Thymus (tissue), 11 donors: ENCODE data around the gene CLN6. TPM values are rescaled to one million over a fixed set of nuclear protein-coding genes. Genes with fewer than 3 reads are reported as not detected.
"Not testable (repeated sequence)": the region's sequence is repeated elsewhere in the genome, so short reads cannot be mapped to it uniquely, and the experiment has no call there.

Experiments used
- DNase-seq, 9 donors: peaks; one replicate each; pipeline ENCODE4 v3.0.0-alpha.2; 2013; ENCODE audit warnings: low spot score in 9 of 9, low read depth in 6 of 9, missing footprints in 1 of 9
- H3K27ac ChIP-seq, 2 donors: one replicate each; pipeline ENCODE4 v1.5.1; 2013; ENCODE audit warnings: control low read depth in 1 of 2, low read depth in 1 of 2, low read length in 1 of 2, mild to moderate bottlenecking in 1 of 2, moderate library complexity in 1 of 2
- H3K27me3 ChIP-seq, 2 donors: one replicate each; pipeline ENCODE4 v1.5.1; 2013; ENCODE audit warnings: low read length in 1 of 2; ENCODE audit not compliant: control insufficient read depth in 2 of 2, insufficient read depth in 1 of 2
- H3K36me3 ChIP-seq, 2 donors: one replicate each; pipeline ENCODE4 v1.5.1; 2013; ENCODE audit warnings: low read length in 1 of 2, mild to moderate bottlenecking in 1 of 2, moderate library complexity in 1 of 2; ENCODE audit not compliant: control insufficient read depth in 2 of 2, insufficient read depth in 2 of 2
- H3K4me1 ChIP-seq, 2 donors: one replicate each; pipeline ENCODE4 v1.5.1; 2013; ENCODE audit warnings: low read length in 2 of 2; ENCODE audit not compliant: control insufficient read depth in 2 of 2, insufficient read depth in 2 of 2
- H3K4me3 ChIP-seq, 2 donors: one replicate each; pipeline ENCODE4 v1.5.1; 2013; ENCODE audit warnings: low read length in 2 of 2, control low read depth in 1 of 2, mild to moderate bottlenecking in 1 of 2
- H3K9me3 ChIP-seq, 2 donors: one replicate each; pipeline ENCODE4 v1.5.1; 2013; ENCODE audit warnings: low read length in 1 of 2, mild to moderate bottlenecking in 1 of 2; ENCODE audit not compliant: control insufficient read depth in 2 of 2, insufficient read depth in 1 of 2
- WGBS: extraction: QIAGEN DNeasy Blood & Tissue Kit; methylation state at CpG from one replicate; pipeline ENCODE4 v1.1.7; 2013; 5-methylcytosine and 5-hydroxymethylcytosine counted together
- polyA plus RNA-seq: library from polyadenylated mRNA; stranded (reverse); fragments of 200-250 nt; gene quantifications from one replicate; pipeline ENCODE4 v1.2.3, GENCODE V29; 2013
- total RNA-seq: library from RNA; stranded (reverse); fragments of 120-200 nt; gene quantifications from one replicate; pipeline ENCODE4 v1.2.4, GENCODE V29; 2013
- donor health status: healthy.

Gene CLN6
- total and polyA plus RNA-seq, 2 donors, result 6.5 to 14.2 TPM

DNA sequence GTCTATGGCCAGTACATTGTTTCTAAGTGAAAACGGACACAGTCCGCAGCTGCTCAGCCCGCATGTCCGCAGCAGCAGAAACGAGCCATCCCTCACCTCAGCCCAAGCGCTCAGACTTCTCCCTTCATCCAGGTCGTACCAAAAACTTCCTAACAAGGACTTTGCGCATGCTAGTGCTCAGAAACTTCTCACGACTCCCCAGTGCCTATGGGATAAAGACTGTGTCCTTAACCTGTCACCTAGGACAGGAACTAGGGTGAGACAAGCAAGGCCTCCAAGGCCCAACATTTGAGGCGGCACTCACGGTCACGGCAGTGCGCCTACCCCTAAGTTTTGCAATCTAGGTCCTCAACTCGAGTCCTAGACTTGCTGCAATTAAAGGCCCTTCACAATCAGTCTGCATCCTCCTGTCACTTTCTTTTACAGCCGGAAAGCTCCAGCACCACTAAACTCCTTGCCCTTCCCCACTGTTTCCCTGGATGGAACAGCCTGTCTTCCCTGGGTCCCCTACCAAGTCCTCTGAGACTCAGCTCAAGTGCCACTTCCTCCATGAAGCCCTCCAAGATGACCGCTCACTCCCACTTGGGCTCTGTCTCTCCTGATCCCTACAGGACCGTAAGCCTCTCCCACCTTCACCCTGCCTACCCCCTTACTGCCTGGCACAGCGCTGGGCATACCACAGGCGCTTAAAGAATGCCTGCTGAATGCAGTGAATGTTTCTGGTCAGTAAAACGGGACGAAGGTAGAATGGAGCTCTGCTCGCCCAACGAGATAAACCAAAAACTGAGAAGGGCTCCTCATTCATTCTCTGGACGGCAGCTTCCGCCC, 1.2 kb downstream of the CLN6 start:
- no peak overlapping the region for H3K27ac ChIP-seq
- H3K4me1 ChIP-seq, result peaks cover 17 to 33% of the 10 kb centered on the region in 2 donors
- peak overlapping the region; percentile 69 to 82 for H3K4me3 ChIP-seq
- no peaks in the 10 kb centered on the region for H3K9me3 ChIP-seq
- 59% methylated on average over 25 of the region's 25 CpGs for WGBS
- H3K27me3 ChIP-seq, result no peaks in the 10 kb centered on the region
- peak in 1 of 9 donors; percentile 24 for DNase-seq
- no peaks in the 10 kb centered on the region for H3K36me3 ChIP-seq

DNA sequence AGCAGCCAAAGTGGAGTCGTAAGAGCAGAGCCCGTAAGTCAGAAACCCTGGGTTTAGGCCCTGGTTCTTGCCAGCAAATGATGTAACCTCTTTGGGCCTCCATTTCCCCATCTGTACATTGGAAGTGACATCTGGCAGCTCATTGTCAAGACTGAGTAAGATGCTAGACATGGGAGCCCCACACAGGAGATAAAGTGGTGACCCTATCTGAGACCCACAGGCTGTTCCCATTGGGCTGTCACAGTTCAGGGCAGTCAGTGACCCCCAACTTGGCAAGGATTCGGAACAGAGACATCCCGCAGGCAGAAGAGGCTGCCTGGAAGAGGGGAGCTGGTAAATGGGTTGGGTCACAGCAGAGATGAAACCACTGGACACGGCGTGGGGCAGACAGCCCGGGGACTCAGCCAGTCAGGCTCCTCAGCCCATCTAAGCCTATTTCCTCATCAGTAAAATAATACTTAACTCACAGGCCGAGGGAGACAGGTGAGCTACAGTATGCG, 1.8 kb downstream of the CLN6 start:
- H3K36me3 ChIP-seq, result peaks cover 0 to 2% of the 10 kb centered on the region in 2 donors
- H3K4me1 ChIP-seq, result peaks cover 17 to 32% of the 10 kb centered on the region in 2 donors
- 94% methylated on average over 9 of the region's 9 CpGs for WGBS
- no peaks in the 10 kb centered on the region for H3K9me3 ChIP-seq
- H3K27ac ChIP-seq, result no peak overlapping the region
- no peak overlapping the region for H3K4me3 ChIP-seq
- no peak for DNase-seq
- no peaks in the 10 kb centered on the region for H3K27me3 ChIP-seq

DNA sequence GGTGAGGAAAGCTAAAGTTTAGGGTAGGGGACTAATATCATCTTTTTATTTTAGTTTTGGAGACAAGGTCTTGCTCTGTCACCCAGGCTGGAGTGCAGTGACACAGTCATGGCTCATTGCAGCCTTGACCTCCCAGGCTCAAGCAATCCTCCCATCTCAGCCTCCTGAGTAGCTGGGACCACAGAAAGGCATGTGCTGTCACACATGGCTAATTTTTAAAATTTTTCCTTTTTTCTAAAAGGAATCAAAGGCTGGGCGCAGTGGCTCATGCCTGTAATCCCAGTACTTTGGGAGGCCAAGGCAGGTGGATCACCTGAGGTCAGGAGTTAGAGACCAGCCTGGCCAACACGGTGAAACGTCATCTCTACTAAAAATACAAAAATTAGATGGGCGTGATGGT, 4.1 kb downstream of the CLN6 start:
- H3K27ac ChIP-seq, H3K4me3 ChIP-seq, H3K9me3 ChIP-seq, H3K36me3 ChIP-seq, H3K27me3 ChIP-seq, DNase-seq: not testable (repeated sequence)
- H3K4me1 ChIP-seq, result peaks cover 16 to 29% of the 10 kb centered on the region in 2 donors
- 96% methylated on average over 4 of the region's 4 CpGs for WGBS

- H3K27ac ChIP-seq, result peak overlapping the region in 1 of 2 donors; percentile 2
- 25% methylated on average over 3 of the region's 3 CpGs for WGBS
- peak in 1 of 9 donors; percentile 64 for DNase-seq
- peaks cover 14 to 21% of the 10 kb centered on the region in 2 donors for H3K4me1 ChIP-seq
- H3K4me3 ChIP-seq, result no peak overlapping the region
- no peaks in the 10 kb centered on the region for H3K27me3 ChIP-seq
- H3K9me3 ChIP-seq, result no peaks in the 10 kb centered on the region
- peaks cover 0 to 5% of the 10 kb centered on the region in 2 donors for H3K36me3 ChIP-seq
Observed at GRCh38 chr15:68224546-68225250, 4.8 kb downstream of the CLN6 start.

DNA sequence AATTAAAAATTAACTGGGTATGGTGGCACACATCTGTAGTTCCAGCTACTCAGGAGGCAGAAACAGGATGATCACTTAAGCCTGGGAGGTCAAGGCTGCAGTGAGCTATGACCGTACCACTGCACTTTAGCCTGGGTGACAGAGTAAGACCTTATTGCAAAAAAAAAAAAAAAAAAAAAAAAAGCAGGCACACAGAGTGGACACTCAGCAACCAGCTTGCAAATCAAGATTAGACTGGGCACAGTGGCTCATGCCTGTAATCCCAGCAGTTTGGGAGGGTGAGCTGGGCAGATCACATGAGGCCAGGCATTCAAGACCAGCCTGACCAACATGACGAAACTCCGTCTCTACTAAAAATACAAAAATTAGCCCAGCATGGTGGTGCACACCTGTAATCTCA, 5.4 kb downstream of the CLN6 start:
- H3K36me3 ChIP-seq, result peaks cover 3 to 10% of the 10 kb centered on the region in 2 donors
- DNase-seq, result no peak
- WGBS, result 83% methylated on average over 3 of the region's 3 CpGs
- peaks cover 14 to 21% of the 10 kb centered on the region in 2 donors for H3K4me1 ChIP-seq
- H3K27ac ChIP-seq, result no peak overlapping the region
- no peaks in the 10 kb centered on the region for H3K27me3 ChIP-seq
- no peak overlapping the region for H3K4me3 ChIP-seq
- H3K9me3 ChIP-seq, result no peaks in the 10 kb centered on the region

- no peak for DNase-seq
- peaks cover 5 to 15% of the 10 kb centered on the region in 2 donors for H3K4me1 ChIP-seq
- 97% methylated on average over 6 of the region's 6 CpGs for WGBS
Observed at GRCh38 chr15:68223171-68223570, 6.4 kb downstream of the CLN6 start.

GRCh38 chr15:68222432-68222743, 7.1 kb downstream of the CLN6 start:
- WGBS, result 95% methylated on average over 18 of the region's 18 CpGs
- H3K9me3 ChIP-seq, H3K27me3 ChIP-seq, H3K27ac ChIP-seq, DNase-seq, H3K4me3 ChIP-seq, H3K4me1 ChIP-seq: not testable (repeated sequence)
- peaks cover 7 to 18% of the 10 kb centered on the region in 2 donors for H3K36me3 ChIP-seq

More at GRCh38 chr15:68223171-68223570, 6.4 kb downstream of the CLN6 start:
- H3K27me3 ChIP-seq, result no peaks in the 10 kb centered on the region
- no peak overlapping the region for H3K27ac ChIP-seq
- H3K4me3 ChIP-seq, result no peak overlapping the region
- peaks cover 7 to 17% of the 10 kb centered on the region in 2 donors for H3K36me3 ChIP-seq
- H3K9me3 ChIP-seq, result no peaks in the 10 kb centered on the region

GRCh38 chr15:68221530-68222431, 7.7 kb downstream of the CLN6 start:
- not testable (repeated sequence) for DNase-seq, H3K9me3 ChIP-seq, H3K27me3 ChIP-seq, H3K4me3 ChIP-seq, H3K4me1 ChIP-seq, H3K27ac ChIP-seq
- peaks cover 7 to 19% of the 10 kb centered on the region in 2 donors for H3K36me3 ChIP-seq
- 92% methylated on average over 55 of the region's 55 CpGs for WGBS
